ENCODE measurements around the gene SPINT4.

GRCh38 chr20:45765307-45765875 lies 43.2 kb downstream of the SPINT4 start:
- TF ChIP-seq EZH2 (IDR thresholded peaks at IDR 0.05; ENCODE audit: low read length) (no peak), CTCF (optimal IDR thresholded peaks at IDR 0.05 in 1 of 3, IDR thresholded peaks at IDR 0.05 in 1 of 3, conservative IDR thresholded peaks at IDR 0.05 in 1 of 3; ENCODE audit: extremely low read depth in 1 of 3, insufficient read depth in 2 of 3, low read length in 3 of 3) (no peak)

Data from keratinocyte (primary cell).